Measurements from ENCODE around the gene DUSP3. TPM values are rescaled to one million over a fixed set of nuclear protein-coding genes. Genes with fewer than 3 reads are reported as not detected.

DUSP3 gene
- total and polyA plus RNA-seq, 2 experiments from 2014 or later, result 73.8 to 76.8 TPM

DNA sequence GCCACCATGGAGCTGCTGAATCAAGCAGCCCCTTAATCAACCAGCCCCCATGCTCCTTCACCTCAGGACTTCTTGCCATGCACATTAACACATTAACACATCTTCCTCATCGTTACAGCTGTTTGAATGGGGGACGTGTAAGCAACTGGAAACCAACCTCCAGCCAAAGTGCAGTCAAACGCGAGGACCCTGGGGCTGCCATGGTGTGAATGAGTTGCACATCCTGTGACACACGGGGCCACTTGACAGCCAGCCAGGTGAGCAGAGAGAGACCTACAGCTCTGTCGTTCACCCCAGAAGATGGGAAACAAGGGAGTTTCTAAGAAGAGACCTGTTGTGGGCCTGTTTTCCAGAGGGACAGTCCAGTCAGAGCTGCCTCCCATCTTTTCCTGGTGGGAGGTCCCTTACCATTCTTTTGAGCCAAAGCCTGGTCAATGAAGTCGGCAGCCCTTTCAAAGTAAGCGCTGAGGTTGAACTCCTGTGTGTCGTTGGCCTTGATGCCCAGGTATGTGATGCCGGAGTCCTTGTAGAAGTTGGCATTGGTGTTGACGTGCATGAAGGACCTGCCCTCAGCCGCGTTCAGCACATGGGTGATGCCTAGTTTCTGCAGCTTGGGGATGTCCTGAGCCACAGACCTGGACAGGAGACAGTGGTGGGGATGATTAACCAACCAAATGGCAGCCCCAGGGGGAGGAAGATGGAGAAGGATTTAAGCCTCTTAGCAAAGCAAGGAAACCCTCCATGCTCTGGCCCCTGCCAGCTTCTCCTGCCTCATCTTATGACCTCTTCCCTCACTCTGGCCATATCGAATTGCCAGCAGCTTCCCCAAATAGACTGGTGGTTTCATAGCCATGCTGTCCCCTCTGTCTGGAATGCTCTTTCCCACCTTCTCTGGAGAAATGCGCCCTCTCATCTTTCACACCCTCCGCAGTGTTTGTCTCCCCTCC is 4.2 kb downstream of the DUSP3 start:
- Histone ChIP-seq H3K79me2 (peaks cover 30% of the 10 kb centered on the region), H4K20me1 (ENCODE audit: insufficient read depth, poor library complexity, severe bottlenecking) (no peaks in the 10 kb centered on the region), H3K9me2 (replicated peaks; ENCODE audit: insufficient read depth) (no peaks in the 10 kb centered on the region), H3K4me1 (ENCODE audit: insufficient read depth) (peaks cover 30% of the 10 kb centered on the region), H3K27ac (no peak overlapping the region), H3K4me2 (no peak overlapping the region), H3K27me3 (no peaks in the 10 kb centered on the region), H3K36me3 (replicated peaks; ENCODE audit: insufficient read depth, low read depth) (peaks cover 4% of the 10 kb centered on the region), H3K4me3 (no peak overlapping the region), H2AFZ (no peak overlapping the region), H3K9me3 (ENCODE audit: low read depth) (no peaks in the 10 kb centered on the region)
- WGBS (ENCODE audit: low lambda C conversion rate, missing lambda C conversion rate), result 97% methylated on average over 16 of the region's 16 CpGs
- DNase-seq (ENCODE audit: low spot score), result no peak
- TF ChIP-seq EZH2phosphoT487 (IDR thresholded peaks at IDR 0.05; ENCODE audit: low read depth, severe bottlenecking, unreplicated experiment) (no peak), EZH2 (IDR thresholded peaks at IDR 0.05; ENCODE audit: borderline replicate concordance) (no peak)
- TF ChIP-seq, protein P1, sequence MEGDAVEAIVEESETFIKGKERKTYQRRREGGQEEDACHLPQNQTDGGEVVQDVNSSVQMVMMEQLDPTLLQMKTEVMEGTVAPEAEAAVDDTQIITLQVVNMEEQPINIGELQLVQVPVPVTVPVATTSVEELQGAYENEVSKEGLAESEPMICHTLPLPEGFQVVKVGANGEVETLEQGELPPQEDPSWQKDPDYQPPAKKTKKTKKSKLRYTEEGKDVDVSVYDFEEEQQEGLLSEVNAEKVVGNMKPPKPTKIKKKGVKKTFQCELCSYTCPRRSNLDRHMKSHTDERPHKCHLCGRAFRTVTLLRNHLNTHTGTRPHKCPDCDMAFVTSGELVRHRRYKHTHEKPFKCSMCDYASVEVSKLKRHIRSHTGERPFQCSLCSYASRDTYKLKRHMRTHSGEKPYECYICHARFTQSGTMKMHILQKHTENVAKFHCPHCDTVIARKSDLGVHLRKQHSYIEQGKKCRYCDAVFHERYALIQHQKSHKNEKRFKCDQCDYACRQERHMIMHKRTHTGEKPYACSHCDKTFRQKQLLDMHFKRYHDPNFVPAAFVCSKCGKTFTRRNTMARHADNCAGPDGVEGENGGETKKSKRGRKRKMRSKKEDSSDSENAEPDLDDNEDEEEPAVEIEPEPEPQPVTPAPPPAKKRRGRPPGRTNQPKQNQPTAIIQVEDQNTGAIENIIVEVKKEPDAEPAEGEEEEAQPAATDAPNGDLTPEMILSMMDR (IDR thresholded peaks at IDR 0.05; ENCODE audit: poor library complexity), result no peak

DNA sequence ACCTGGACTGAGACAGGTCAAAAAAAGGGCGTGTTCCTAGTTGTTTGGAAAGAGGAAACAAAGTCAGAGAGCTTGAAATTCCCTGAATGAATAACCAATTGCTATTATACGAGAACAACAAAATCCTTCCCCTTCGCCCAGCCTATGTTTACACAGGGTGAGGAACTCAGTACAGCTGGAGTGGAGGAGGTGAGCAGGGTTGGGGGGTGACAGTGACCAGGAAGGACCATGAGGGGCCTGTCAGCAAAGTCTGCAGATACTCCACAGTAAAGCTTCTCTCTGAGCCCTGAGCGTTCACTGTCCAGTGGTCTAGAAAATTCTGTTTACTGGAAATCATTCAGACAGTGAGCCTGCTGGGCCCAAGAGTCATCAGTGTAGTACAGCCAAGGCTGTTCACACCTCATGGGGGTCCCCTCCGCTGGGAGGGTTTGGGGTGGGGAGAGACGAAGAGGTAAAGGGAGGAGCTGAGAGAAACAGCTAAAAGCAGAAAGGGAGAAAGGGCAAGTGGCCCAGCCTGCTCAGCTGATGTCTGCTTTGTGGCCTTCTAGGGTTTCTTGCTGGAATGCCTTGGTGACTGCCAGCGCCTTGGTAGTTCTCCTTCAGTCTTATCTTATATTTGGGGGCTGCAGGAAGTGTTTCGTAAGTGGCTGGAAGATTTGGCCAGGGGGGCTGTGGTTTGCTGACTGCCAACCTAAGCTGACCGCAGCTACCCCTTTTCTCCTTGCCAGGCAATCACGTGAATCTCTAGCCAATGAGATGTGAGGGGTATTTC is 5.7 kb downstream of the DUSP3 start:
- H2AFZ ChIP-seq, result no peak overlapping the region
- no peaks in the 10 kb centered on the region for H3K9me2 ChIP-seq (replicated peaks; ENCODE audit: insufficient read depth)
- DNase-seq (ENCODE audit: low spot score), result no peak
- peaks cover 30% of the 10 kb centered on the region for H3K79me2 ChIP-seq
- peaks cover 4% of the 10 kb centered on the region for H3K36me3 ChIP-seq (replicated peaks; ENCODE audit: insufficient read depth, low read depth)
- no peaks in the 10 kb centered on the region for H4K20me1 ChIP-seq (ENCODE audit: insufficient read depth, poor library complexity, severe bottlenecking)
- H3K4me1 ChIP-seq (ENCODE audit: insufficient read depth), result peaks cover 25% of the 10 kb centered on the region
- no peak overlapping the region for H3K4me3 ChIP-seq
- H3K27ac ChIP-seq, result peak overlapping the region; percentile 67
- H3K27me3 ChIP-seq, result no peaks in the 10 kb centered on the region
- WGBS (ENCODE audit: low lambda C conversion rate, missing lambda C conversion rate), result 61% methylated on average over 10 of the region's 10 CpGs
- no peak overlapping the region for H3K4me2 ChIP-seq
- TF ChIP-seq, protein P1 (IDR thresholded peaks at IDR 0.05; ENCODE audit: poor library complexity), result no peak
- no peak for TF ChIP-seq EZH2 (IDR thresholded peaks at IDR 0.05; ENCODE audit: borderline replicate concordance)
- no peak for TF ChIP-seq EZH2phosphoT487 (IDR thresholded peaks at IDR 0.05; ENCODE audit: low read depth, severe bottlenecking, unreplicated experiment)
- no peaks in the 10 kb centered on the region for H3K9me3 ChIP-seq (ENCODE audit: low read depth)

DNA sequence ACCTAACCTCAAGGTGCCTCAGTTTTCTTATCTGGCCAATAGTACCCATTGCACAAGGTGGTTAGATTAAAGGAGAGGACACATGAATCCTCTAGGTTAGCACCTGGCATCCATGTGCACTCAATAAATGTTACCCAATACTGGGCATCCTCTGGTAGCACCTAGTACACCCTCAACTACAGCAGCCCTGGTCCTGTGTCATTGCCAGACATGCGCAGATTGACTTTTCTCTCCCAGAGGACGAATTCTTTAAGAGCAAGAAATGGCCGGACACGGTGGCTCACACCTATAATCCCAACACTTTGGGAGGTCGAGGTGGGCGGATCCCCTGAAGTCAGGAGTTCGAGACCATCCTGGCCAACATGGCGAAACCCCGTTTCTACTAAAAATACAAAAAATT is 7.3 kb downstream of the DUSP3 start:
- H3K79me2 ChIP-seq, result peaks cover 16% of the 10 kb centered on the region
- no peak for DNase-seq (ENCODE audit: low spot score)
- no peak overlapping the region for H2AFZ ChIP-seq
- WGBS (ENCODE audit: low lambda C conversion rate, missing lambda C conversion rate), result 80% methylated on average over 9 of the region's 9 CpGs
- TF ChIP-seq, protein P1 (IDR thresholded peaks at IDR 0.05; ENCODE audit: poor library complexity), result no peak
- no peak for TF ChIP-seq EZH2phosphoT487 (IDR thresholded peaks at IDR 0.05; ENCODE audit: low read depth, severe bottlenecking, unreplicated experiment)
- TF ChIP-seq EZH2 (IDR thresholded peaks at IDR 0.05; ENCODE audit: borderline replicate concordance), result no peak
- no peak overlapping the region for H3K27ac ChIP-seq
- H3K36me3 ChIP-seq (replicated peaks; ENCODE audit: insufficient read depth, low read depth), result peaks cover 4% of the 10 kb centered on the region
- no peak overlapping the region for H3K4me3 ChIP-seq
- H3K9me2 ChIP-seq (replicated peaks; ENCODE audit: insufficient read depth), result no peaks in the 10 kb centered on the region
- no peak overlapping the region for H3K4me2 ChIP-seq
- H4K20me1 ChIP-seq (ENCODE audit: insufficient read depth, poor library complexity, severe bottlenecking), result no peaks in the 10 kb centered on the region
- H3K4me1 ChIP-seq (ENCODE audit: insufficient read depth), result peaks cover 17% of the 10 kb centered on the region
- H3K9me3 ChIP-seq (ENCODE audit: low read depth), result no peaks in the 10 kb centered on the region
- no peaks in the 10 kb centered on the region for H3K27me3 ChIP-seq

All from hepatocyte (in vitro differentiated cells).